Upper lobe of right lung (tissue), 1 donor: Measurements from ENCODE around the gene ZNF678. TPM values are rescaled to one million over a fixed set of nuclear protein-coding genes. Genes with fewer than 3 reads are reported as not detected.

Experiments
- ATAC-seq: fragments of 200-7000 bp; cut with Tn5 transposase; one replicate; pipeline ENCODE4 v1.9.1; 2020; ENCODE audit warnings: mild to moderate bottlenecking, moderate library complexity
- DNase-seq: peaks from one replicate; pipeline ENCODE4 v3.0.0-alpha.2; 2020
- H3K27ac ChIP-seq: fragments of 200-600 bp; one replicate; pipeline ENCODE4 v1.8.0; 2022
- H3K27me3 ChIP-seq: fragments of 200-600 bp; one replicate; pipeline ENCODE4 v1.8.0; 2022; ENCODE audit warnings: mild to moderate bottlenecking
- H3K36me3 ChIP-seq: fragments of 200-600 bp; one replicate; pipeline ENCODE4 v1.8.0; 2022
- H3K4me1 ChIP-seq: fragments of 200-600 bp; one replicate; pipeline ENCODE4 v1.8.0; 2022
- H3K4me3 ChIP-seq: fragments of 200-600 bp; one replicate; pipeline ENCODE4 v1.8.0; 2022; ENCODE audit warnings: mild to moderate bottlenecking
- H3K9me3 ChIP-seq: fragments of 200-600 bp; one replicate; pipeline ENCODE4 v1.8.0; 2022
- intact Hi-C: fragments of 100-400 bp; cut with DNase I; formaldehyde crosslinking; loops from one replicate; pipeline ENCODE4 v1.11.0; 2022
- total RNA-seq: library from RNA; stranded (reverse); fragmentation: NEBNext Ultra II Directional; extraction: Animal tissue kit (Norgen Biotek cat#: 25700); gene quantifications from one replicate; pipeline ENCODE4 v1.2.1, GENCODE V29; 2021
- TF ChIP-seq, protein P1 (sequence below): fragments of 200-600 bp; IDR thresholded peaks from one replicate; pipeline ENCODE4 v1.8.0; 2022; ENCODE audit warnings: antibody characterized with exemption
- donor health status: DM: no; HTN: yes; CAD: no; lungs with severe emphysema.

ZNF678 gene
- total RNA-seq, 1 donor from 2014 or later, result 8.6 TPM

DNA sequence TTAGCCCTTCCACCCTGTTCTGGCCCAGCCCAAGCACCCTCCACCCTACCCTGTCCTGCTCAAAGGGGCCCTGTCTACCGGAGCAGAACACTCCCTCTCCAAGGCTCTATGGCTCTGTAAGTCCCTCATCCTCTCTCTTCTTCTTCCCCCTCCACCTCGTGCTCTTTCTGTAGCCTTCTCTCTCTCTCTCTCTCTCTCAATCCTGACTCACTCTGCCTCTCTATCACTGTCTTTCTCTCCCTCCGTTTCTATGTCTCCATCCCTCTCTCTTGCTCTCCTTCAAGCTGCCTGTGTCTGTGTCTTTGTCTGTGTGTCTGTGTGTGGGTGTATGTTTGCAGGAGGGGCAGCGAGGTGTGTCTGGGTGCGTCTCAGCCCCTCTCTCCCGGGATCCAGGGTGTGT, 1.3 kb upstream of the ZNF678 start:
- ATAC-seq (no peak), DNase-seq (no peak)
- Histone ChIP-seq H3K36me3 (no peaks in the 10 kb centered on the region), H3K4me3 (no peak overlapping the region), H3K27me3 (peaks cover 29% of the 10 kb centered on the region), H3K27ac (no peak overlapping the region), H3K4me1 (no peaks in the 10 kb centered on the region), H3K9me3 (no peaks in the 10 kb centered on the region)
- intact Hi-C loops, result no loop called here
- TF ChIP-seq, protein P1, sequence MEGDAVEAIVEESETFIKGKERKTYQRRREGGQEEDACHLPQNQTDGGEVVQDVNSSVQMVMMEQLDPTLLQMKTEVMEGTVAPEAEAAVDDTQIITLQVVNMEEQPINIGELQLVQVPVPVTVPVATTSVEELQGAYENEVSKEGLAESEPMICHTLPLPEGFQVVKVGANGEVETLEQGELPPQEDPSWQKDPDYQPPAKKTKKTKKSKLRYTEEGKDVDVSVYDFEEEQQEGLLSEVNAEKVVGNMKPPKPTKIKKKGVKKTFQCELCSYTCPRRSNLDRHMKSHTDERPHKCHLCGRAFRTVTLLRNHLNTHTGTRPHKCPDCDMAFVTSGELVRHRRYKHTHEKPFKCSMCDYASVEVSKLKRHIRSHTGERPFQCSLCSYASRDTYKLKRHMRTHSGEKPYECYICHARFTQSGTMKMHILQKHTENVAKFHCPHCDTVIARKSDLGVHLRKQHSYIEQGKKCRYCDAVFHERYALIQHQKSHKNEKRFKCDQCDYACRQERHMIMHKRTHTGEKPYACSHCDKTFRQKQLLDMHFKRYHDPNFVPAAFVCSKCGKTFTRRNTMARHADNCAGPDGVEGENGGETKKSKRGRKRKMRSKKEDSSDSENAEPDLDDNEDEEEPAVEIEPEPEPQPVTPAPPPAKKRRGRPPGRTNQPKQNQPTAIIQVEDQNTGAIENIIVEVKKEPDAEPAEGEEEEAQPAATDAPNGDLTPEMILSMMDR, result no peak

GRCh38 chr1:227562933-227563323, 428 bp upstream of the ZNF678 start:
- no peaks in the 10 kb centered on the region for H3K9me3 ChIP-seq
- no peak for ATAC-seq
- no peak for DNase-seq
- no peak overlapping the region for H3K27ac ChIP-seq
- no peaks in the 10 kb centered on the region for H3K36me3 ChIP-seq
- no peaks in the 10 kb centered on the region for H3K4me1 ChIP-seq
- peaks cover 29% of the 10 kb centered on the region for H3K27me3 ChIP-seq
- TF ChIP-seq, protein P1, result no peak
- peak overlapping the region; percentile 90 for H3K4me3 ChIP-seq
- intact Hi-C loops, result no loop called here

GRCh38 chr1:227567256-227567655, 3.9 kb downstream of the ZNF678 start:
- no peaks in the 10 kb centered on the region for H3K27me3 ChIP-seq
- no peak for ATAC-seq
- intact Hi-C loops, result no loop called here
- H3K4me3 ChIP-seq, result no peak overlapping the region
- no peaks in the 10 kb centered on the region for H3K36me3 ChIP-seq
- no peak for DNase-seq
- no peaks in the 10 kb centered on the region for H3K9me3 ChIP-seq
- no peaks in the 10 kb centered on the region for H3K4me1 ChIP-seq
- no peak overlapping the region for H3K27ac ChIP-seq
- TF ChIP-seq, protein P1, result no peak

DNA sequence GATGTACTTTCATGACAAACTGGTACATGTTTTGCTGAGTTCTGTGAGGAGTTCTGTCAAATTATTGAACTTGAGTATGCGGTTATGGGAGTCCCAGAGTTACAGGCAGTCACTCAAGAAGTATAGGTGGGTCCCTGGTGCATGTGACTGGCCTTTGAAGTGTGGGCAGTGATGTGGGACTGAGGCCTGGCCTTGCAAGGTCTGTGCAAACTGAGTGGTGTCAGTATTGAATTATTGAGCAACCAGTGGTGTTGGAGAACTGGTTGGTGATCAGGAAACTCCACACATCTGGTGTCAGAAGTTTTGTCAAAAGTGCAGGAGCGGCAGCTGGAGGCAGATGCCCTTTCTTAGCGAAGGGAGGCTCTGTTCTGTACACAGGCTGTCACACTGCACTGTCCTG, 5.2 kb downstream of the ZNF678 start:
- no peaks in the 10 kb centered on the region for H3K27me3 ChIP-seq
- no peak overlapping the region for H3K4me3 ChIP-seq
- ATAC-seq (no peak), DNase-seq (no peak)
- H3K36me3 ChIP-seq, result no peaks in the 10 kb centered on the region
- TF ChIP-seq, protein P1, result no peak
- H3K9me3 ChIP-seq, result no peaks in the 10 kb centered on the region
- no peak overlapping the region for H3K27ac ChIP-seq
- intact Hi-C loops, result no loop called here
- no peaks in the 10 kb centered on the region for H3K4me1 ChIP-seq

GRCh38 chr1:227572752-227573151, 9.4 kb downstream of the ZNF678 start:
- Histone ChIP-seq H3K4me3 (no peak overlapping the region), H3K36me3 (no peaks in the 10 kb centered on the region), H3K9me3 (no peaks in the 10 kb centered on the region), H3K27me3 (no peaks in the 10 kb centered on the region), H3K27ac (no peak overlapping the region), H3K4me1 (no peaks in the 10 kb centered on the region)
- intact Hi-C loops, result no loop called here
- TF ChIP-seq, protein P1, result no peak
- DNase-seq (no peak), ATAC-seq (no peak)

DNA sequence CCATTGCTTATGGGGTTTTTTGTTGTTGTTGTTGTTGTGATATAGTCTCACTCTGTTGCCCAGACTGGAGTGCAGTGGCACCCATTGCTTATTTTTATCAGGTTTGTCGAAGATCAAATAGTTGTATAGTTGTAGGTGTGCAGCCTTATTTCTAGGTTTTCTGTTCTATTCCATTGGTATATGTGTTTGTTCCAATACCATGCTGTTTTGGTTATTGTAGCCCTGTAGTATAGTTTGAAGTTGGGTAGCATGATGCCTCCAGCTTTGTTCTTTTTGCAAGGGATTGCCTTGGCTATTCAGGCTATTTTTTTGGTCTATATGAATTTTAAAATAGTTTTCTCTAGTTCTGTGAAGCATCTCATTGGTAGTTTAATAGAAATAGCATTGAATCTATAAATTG, 11.6 kb downstream of the ZNF678 start:
- Histone ChIP-seq H3K27ac (no peak overlapping the region), H3K4me3 (no peak overlapping the region), H3K27me3 (no peaks in the 10 kb centered on the region), H3K4me1 (no peaks in the 10 kb centered on the region), H3K9me3 (no peaks in the 10 kb centered on the region), H3K36me3 (no peaks in the 10 kb centered on the region)
- DNase-seq (no peak), ATAC-seq (no peak)
- intact Hi-C loops, result no loop called here
- TF ChIP-seq, protein P1, result no peak
